A549 (cell line): ENCODE data around the gene NOP9. TPM values are rescaled to one million over a fixed set of nuclear protein-coding genes. Genes with fewer than 3 reads are reported as not detected.

ENCODE experiments used
- ATAC-seq, 2 experiments: fragments of 200-7000 bp in 1 of 2; fragments of >200 bp in 1 of 2; cut with Nextera tagmentation in 1 of 2; cut with Tn5 transposase in 1 of 2; 3 replicates each; pipeline versions ENCODE4 v1.8.0 to v1.9.1; 2018 to 2020; ENCODE audit warnings: mild to moderate bottlenecking in 1 of 2, moderate library complexity in 1 of 2
- CTCF ChIA-PET: fragments of 300-600 bp; sonication (Branson Sonifier 250); formaldehyde crosslinking; extraction: SDS; loops from one replicate; lab custom pipeline; 2021; ENCODE audit warnings: antibody characterized with exemption, inconsistent platforms; lab: Yijun Ruan, JAX
- POLR2A ChIA-PET: fragments of 350-600 bp; formaldehyde crosslinking; extraction: SDS; loops from one replicate; lab custom pipeline; 2021; ENCODE audit warnings: antibody characterized with exemption, inconsistent platforms; lab: Yijun Ruan, JAX
- DNase-seq, 2 experiments: peaks; one replicate each; pipeline versions ENCODE4 v3.0.0 to v3.0.0-alpha.2; 2011 to 2016; ENCODE audit warnings: low read depth in 1 of 2, low spot score in 1 of 2
- FAIRE-seq: peaks from 2 replicates; lab custom pipeline; 2011; peaks lifted over from hg19 to GRCh38; lab: Jason Lieb, UNC
- H3K27ac ChIP-seq, 2 experiments: fragments of >200 bp; sonication (Bioruptor Twin); formaldehyde crosslinking; 3 replicates each; pipeline ENCODE4 v1.5.1; 2016 to 2017
- H3K4me1 ChIP-seq: fragments of >200 bp; sonication (Bioruptor Twin); formaldehyde crosslinking; 3 replicates; pipeline ENCODE4 v1.6.1; 2016
- H3K4me2 ChIP-seq: fragments of >200 bp; sonication (Bioruptor Twin); formaldehyde crosslinking; 3 replicates; pipeline ENCODE4 v1.6.1; 2016
- H3K4me3 ChIP-seq: fragments of >200 bp; sonication (Bioruptor Twin); formaldehyde crosslinking; 3 replicates; pipeline ENCODE4 v1.5.1; 2016
- H3K9me3 ChIP-seq: fragments of >200 bp; sonication (Bioruptor Twin); formaldehyde crosslinking; 3 replicates; pipeline ENCODE4 v1.6.1; 2016
- CTCF ChIP-seq: fragments of >200 bp; sonication (Bioruptor Twin); formaldehyde crosslinking; IDR thresholded peaks from 3 replicates; pipeline ENCODE4 v1.5.1; 2016
- E2F6 ChIP-seq: IDR thresholded peaks from 2 replicates; pipeline ENCODE4 v1.6.1; 2012; ENCODE audit warnings: low read depth, borderline replicate concordance
- FOSL2 ChIP-seq, 2 experiments: fragments of 450-650 bp in 1 of 2; fragments of >200 bp in 1 of 2; sonication (Bioruptor Twin) in 1 of 2; formaldehyde crosslinking; IDR thresholded peaks; 2 replicates each; pipeline versions ENCODE4 v1.5.0 to v1.6.1; 2016 to 2020; ENCODE audit warnings: mild to moderate bottlenecking in 1 of 2, moderate library complexity in 1 of 2
- GATA3 ChIP-seq: IDR thresholded peaks from 2 replicates; pipeline ENCODE4 v1.6.1; 2012; ENCODE audit warnings: borderline replicate concordance
- HES2 ChIP-seq: fragments of >200 bp; sonication (Bioruptor Twin); formaldehyde crosslinking; IDR thresholded peaks from 2 replicates; pipeline ENCODE4 v1.6.1; 2016
- HEYL ChIP-seq: fragments of 250-450 bp; sonication (Bioruptor Pico); IDR thresholded peaks from 2 replicates; pipeline ENCODE4 v1.8.0; 2021; ENCODE audit warnings: mild to moderate bottlenecking, moderate library complexity
- HOXB13 ChIP-seq: fragments of 250-450 bp; sonication (Bioruptor Pico); IDR thresholded peaks from 2 replicates; pipeline ENCODE4 v1.5.0; 2020; ENCODE audit warnings: low read depth, mild to moderate bottlenecking, moderate library complexity
- HOXB5 ChIP-seq: fragments of 250-450 bp; sonication (Bioruptor Pico); IDR thresholded peaks from 2 replicates; pipeline ENCODE4 v1.5.0; 2020; ENCODE audit warnings: mild to moderate bottlenecking, moderate library complexity
- POLR2A ChIP-seq: IDR thresholded peaks from 2 replicates; pipeline ENCODE4 v1.6.1; 2012; ENCODE audit warnings: mild to moderate bottlenecking, low read length
- RAD21 ChIP-seq, 2 experiments: fragments of >200 bp in 1 of 2; sonication (Bioruptor Twin) in 1 of 2; formaldehyde crosslinking in 1 of 2; IDR thresholded peaks in 1 of 2; conservative IDR thresholded peaks in 1 of 2; 2 replicates in 1 of 2; 3 replicates in 1 of 2; pipeline ENCODE4 v1.6.1; 2012 to 2018; ENCODE audit warnings: inconsistent platforms in 1 of 2
- RCOR1 ChIP-seq: fragments of 150-350 bp; IDR thresholded peaks from 2 replicates; pipeline ENCODE4 v1.6.1; 2014; ENCODE audit warnings: antibody characterized with exemption, low read length, low read depth
- RNF2 ChIP-seq: fragments of 200-600 bp; sonication (generic); IDR thresholded peaks from 2 replicates; pipeline ENCODE4 v1.6.1; 2016; ENCODE audit warnings: low read depth, mild to moderate bottlenecking, antibody characterized with exemption, moderate library complexity, borderline replicate concordance
- SMC3 ChIP-seq: fragments of >200 bp; sonication (Bioruptor Twin); formaldehyde crosslinking; IDR thresholded peaks from 3 replicates; pipeline ENCODE4 v1.6.1; 2018; ENCODE audit warnings: inconsistent platforms
- SREBF2 ChIP-seq: fragments of 450-650 bp; IDR thresholded peaks from 2 replicates; pipeline ENCODE4 v1.6.1; 2014; ENCODE audit warnings: mild to moderate bottlenecking, moderate library complexity
- WGBS: methylation state at CpG from one replicate; pipeline ENCODE4 v1.1.6; 2017; ENCODE audit errors: missing lambda C conversion rate; 5-methylcytosine and 5-hydroxymethylcytosine counted together
- polyA plus RNA-seq, 4 experiments: library from polyadenylated mRNA; depleted of rRNA in 3 of 4; stranded (reverse); fragments of >200 nt; fragmentation: RNase III in 1 of 4; extraction: RNeasy Plus Mini Kit Qiagen cat#74134 plus additional on column Dnase treatment in 1 of 4; gene quantifications; 2 replicates in 3 of 4; 3 replicates in 1 of 4; pipeline ENCODE4 v1.2.3, GENCODE V29; 2011 to 2017
- TF ChIP-seq, protein P1 (sequence below): fragments of 150-350 bp; IDR thresholded peaks from 2 replicates; pipeline ENCODE4 v1.6.1; 2014; ENCODE audit warnings: low read depth, mild to moderate bottlenecking, low read length

The NOP9 gene
- polyA plus RNA-seq, 2 of the 4 experiments (the other 2 are of a cell fraction), result 16.5 to 24.5 TPM

DNA sequence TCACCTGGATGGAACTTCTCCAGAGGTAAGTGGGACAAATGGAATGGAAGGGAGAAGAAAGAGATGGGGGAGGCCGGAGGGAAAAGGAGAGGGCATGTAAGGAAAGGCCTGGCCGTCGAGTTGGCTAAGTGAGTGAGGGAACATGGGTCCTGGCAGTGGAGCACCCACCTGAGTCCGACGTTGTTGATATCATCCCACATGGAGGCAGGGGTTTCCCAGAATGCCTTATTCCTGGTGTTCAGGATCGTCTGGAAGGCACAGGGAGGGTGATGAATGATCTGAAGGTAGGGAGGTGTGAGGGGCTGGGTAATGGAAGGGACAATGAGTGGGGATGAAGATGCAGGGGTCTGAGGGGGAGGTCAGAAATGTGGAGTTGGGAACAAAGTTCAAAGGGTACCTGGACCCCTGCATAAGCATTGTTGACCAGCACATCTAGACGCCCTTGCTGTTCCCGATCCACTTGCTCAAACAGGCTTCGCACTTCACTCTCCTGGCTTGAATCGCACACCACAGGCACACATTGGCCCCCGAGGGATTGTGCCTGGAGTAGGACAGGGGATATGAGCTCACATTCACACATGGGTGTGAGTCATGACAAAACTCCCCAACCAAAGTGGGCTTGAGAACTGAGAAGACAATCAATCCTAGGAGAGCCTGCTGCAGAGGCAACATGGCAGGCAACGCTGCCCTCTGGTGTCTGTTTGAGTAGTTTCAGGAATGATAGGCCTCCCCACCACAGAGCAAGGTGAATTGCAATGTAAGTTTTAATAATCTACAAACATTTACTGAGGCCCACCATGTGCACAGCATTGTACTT lies 3.1 kb upstream of the NOP9 start:
- H3K4me1 ChIP-seq, result peaks cover 15% of the 10 kb centered on the region; the same call in 2 of the 3 replicates
- POLR2A ChIA-PET, result interaction anchor here (1.4 to 1.9 kb wide), 2 partner anchors 54 to 134 kb away, joined by 4 to 27 read pairs; partner anchors contain the start of genes KHNYN and TINF2
- DNase-seq, result peak; percentile 77 to 87
- H3K27ac ChIP-seq, result no peak overlapping the region
- no peak overlapping the region for H3K4me3 ChIP-seq
- TF ChIP-seq SREBF2, result no peak
- TF ChIP-seq GATA3, result no peak
- TF ChIP-seq RAD21 (conservative IDR thresholded peaks at IDR 0.05 in 1 of 2, IDR thresholded peaks at IDR 0.05 in 1 of 2), result peak; percentile 69 to 80
- no peak for TF ChIP-seq HOXB5
- TF ChIP-seq HOXB13 (CRISPR knock-in tag), result no peak
- no peak for TF ChIP-seq E2F6
- peak; percentile 74 for TF ChIP-seq SMC3
- no peak for TF ChIP-seq HES2
- TF ChIP-seq POLR2A, result no peak
- no peak for TF ChIP-seq FOSL2 (IDR thresholded peaks at IDR 0.05)
- peak; percentile 12; the same call in 1 of the 2 replicates for TF ChIP-seq FOSL2 (CRISPR knock-in tag; IDR thresholded peaks at IDR 0.05)
- TF ChIP-seq HEYL (CRISPR knock-in tag), result no peak
- TF ChIP-seq, protein P1, sequence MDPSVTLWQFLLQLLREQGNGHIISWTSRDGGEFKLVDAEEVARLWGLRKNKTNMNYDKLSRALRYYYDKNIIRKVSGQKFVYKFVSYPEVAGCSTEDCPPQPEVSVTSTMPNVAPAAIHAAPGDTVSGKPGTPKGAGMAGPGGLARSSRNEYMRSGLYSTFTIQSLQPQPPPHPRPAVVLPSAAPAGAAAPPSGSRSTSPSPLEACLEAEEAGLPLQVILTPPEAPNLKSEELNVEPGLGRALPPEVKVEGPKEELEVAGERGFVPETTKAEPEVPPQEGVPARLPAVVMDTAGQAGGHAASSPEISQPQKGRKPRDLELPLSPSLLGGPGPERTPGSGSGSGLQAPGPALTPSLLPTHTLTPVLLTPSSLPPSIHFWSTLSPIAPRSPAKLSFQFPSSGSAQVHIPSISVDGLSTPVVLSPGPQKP, result no peak
- no peak for TF ChIP-seq RNF2
- peak; percentile 79 for TF ChIP-seq CTCF
- CTCF ChIA-PET, result interaction anchor here (0.7 to 46.6 kb wide), 25 partner anchors 14 to 242 kb away, joined by 3 to 1142 read pairs (median 5); partner anchors contain the start of genes CBLN3, CHMP4A, CIDEB and GMPR2
- no peak overlapping the region for H3K4me2 ChIP-seq
- H3K9me3 ChIP-seq, result no peaks in the 10 kb centered on the region
- ATAC-seq, result peak; percentile 75 to 80
- 61% methylated on average over 12 of the region's 12 CpGs for WGBS
- FAIRE-seq, result no peak

GRCh38 chr14:24297190-24297964 lies 2.3 kb upstream of the NOP9 start:
- FAIRE-seq (no peak), DNase-seq (peak; percentile 62 to 64)
- WGBS, result 27% methylated on average over 5 of the region's 5 CpGs
- no peak overlapping the region for H3K4me3 ChIP-seq
- peaks cover 15% of the 10 kb centered on the region; the same call in 2 of the 3 replicates for H3K4me1 ChIP-seq
- peak; percentile 58 for TF ChIP-seq CTCF
- peak; percentile 28 to 33; a peak in 3 of 5 replicates for TF ChIP-seq RAD21 (conservative IDR thresholded peaks at IDR 0.05 in 1 of 2, IDR thresholded peaks at IDR 0.05 in 1 of 2)
- peak; percentile 48; the same call in 1 of the 3 replicates for TF ChIP-seq SMC3
- TF ChIP-seq RCOR1, result no peak
- TF ChIP-seq, all 56 proteins: peak for 3
- ATAC-seq, result peak; percentile 66 to 67
- no peak overlapping the region for H3K4me2 ChIP-seq
- ChIA-PET POLR2A (interaction anchor here (1.1 to 1.9 kb wide), 3 partner anchors 26 to 133 kb away, joined by 4 to 27 read pairs (median 11); partner anchors contain the start of genes KHNYN, RABGGTA and TINF2), CTCF (interaction anchor here (0.7 to 46.6 kb wide), 26 partner anchors 13 to 243 kb away, joined by 3 to 1142 read pairs (median 4); partner anchors contain the start of genes CBLN3, CHMP4A, CIDEB and GMPR2)
- no peaks in the 10 kb centered on the region for H3K9me3 ChIP-seq
- H3K27ac ChIP-seq, result no peak overlapping the region
